GM18520 (cell line): ENCODE results near the gene RFLNA.
"Not testable (repeated sequence)": the region's sequence is repeated elsewhere in the genome, so short reads cannot be mapped to it uniquely, and the experiment has no call there.

Source experiments
- ATAC-seq: cut with Tn5 transposase; IDR thresholded peaks from one replicate; pipeline ENCODE4 v1.9.1; 2021; ENCODE audit not compliant: unreplicated experiment

The RFLNA gene

DNA sequence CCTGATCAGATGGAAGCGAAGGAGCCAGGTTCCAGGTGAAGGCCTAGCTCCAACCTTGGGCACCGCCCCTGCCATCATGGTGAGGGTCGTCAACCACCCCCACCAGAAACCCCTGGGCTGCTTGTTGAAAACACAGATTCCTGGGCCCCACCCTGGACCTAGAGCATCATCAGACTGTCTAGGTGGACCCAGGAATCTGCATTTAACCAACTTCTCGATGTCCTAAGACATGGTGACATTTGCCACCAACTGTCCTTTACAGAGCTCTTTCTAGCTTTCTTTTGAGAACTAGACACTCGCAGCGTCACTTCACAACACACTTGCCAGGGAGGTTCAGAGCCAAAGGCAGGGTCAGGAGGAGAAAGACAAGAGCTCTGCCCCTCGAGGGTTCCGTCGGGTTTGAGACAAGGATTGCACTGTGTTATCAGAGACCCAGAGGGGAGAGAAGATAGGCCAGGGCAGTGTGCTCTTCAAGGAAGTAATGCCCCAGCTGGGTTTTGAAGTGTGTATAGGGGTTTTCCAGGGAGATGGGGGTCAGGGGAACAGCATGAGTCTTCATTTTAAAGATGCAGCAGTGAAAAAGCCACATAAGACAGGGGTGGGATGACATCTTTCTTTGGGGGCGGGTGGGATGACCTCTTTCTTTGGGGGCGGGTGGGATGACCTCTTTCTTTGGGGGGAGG is 24.6 kb downstream of the RFLNA start:
- ATAC-seq = no peak

DNA sequence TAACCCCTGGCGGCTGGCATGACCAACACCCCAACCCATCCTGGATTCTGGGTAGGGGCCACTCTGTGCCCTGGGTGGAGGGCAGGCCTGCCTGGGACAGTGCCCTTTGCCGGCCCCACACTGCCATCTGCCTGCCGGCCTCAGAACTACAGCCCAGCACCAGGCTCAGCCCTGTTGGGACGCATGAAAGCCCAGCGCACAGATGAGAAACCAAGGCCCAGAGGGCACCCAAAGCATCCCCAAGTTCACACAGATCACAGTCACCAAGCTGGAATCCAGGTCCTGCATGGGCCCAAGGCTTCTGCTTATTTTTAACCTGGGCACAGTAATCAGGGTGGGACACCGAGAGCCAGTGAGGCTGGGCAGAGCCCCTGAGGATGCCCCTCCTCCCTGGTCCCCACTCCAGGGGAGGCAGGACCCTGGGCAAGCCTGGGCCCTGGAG is 26.2 kb downstream of the RFLNA start:
- ATAC-seq = no peak

DNA sequence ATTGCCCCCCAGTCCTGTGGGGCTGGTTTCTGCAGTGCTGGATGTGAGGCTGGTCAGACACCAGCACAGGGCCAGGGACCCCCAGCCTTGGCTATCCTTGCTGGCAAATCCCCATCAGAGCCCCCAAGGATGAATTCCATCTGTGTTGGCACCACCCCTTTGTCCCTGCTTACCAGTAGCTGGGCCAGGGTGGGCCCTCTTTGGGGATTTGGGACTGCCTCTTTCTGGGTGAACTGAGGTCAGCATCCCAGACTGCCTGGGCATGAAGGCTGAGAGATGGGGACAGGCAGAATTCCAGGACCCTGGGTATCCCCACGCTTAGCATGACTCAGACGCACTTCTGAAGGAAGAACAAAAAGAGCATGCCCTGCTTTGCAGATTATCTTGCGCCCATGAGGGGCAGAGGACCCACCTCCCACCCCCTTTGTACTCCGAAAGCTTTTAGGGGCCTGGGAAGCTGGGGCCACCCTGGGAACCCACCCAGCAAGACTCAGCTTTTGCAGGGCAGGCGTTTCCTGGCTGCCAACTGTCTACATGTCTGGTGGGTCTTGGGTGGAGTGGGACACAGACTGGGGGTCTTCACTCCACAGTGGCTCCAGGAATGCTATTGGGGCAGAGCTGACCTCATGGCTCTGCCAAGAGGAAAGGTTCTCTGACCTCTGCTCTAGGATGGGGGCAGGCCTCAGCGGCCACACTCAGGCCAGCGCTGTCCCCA is 26.8 kb downstream of the RFLNA start:
- ATAC-seq = no peak

DNA sequence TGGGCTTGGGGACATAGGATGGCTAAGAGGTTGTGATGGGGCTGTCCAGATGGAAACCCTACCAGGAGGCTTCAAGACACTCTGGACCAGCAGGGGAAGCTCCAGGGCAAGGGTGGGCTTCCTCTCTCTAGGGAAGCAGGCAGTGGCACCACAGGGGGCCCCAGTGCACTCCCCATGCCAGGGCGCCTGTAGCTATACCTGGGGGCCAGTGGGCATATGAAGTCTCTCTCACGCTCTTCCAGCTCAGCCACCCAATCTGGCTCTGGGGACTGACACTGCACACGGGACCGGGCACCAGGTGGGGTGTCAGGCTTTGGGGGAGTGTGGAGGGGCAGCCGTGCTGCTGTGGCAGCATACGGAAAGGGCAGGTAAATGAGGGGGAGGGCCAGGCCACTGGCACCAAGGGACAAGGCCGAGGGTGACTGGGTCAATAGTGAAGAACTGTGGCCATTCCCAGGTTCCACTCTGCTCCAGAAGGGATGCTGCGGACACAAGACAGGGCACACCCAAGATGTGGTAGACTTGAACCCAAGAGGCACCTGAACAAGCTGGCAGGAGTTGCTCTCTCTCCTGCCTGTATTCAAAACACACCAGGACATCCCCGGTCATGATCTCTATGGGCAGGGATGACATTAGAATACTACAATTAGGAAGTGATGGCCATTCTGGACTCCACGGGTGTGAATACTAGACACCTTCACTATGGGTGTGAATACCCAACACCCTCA is 27.5 kb downstream of the RFLNA start:
- no peak for ATAC-seq

DNA sequence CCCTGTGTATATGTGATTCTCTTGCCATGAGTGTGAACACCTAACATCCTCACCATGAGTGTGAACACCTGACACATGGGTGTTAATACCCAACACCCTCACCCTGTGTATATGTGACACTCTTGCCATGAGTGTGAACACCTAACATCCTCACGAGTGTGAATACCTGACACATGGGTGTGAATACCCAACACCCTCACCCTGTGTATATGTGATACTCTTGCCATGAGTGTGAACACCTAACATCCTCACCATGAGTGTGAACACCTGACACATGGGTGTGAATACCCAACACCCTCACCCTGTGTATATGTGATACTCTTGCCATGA is 28.1 kb downstream of the RFLNA start:
- not testable (repeated sequence) for ATAC-seq

DNA sequence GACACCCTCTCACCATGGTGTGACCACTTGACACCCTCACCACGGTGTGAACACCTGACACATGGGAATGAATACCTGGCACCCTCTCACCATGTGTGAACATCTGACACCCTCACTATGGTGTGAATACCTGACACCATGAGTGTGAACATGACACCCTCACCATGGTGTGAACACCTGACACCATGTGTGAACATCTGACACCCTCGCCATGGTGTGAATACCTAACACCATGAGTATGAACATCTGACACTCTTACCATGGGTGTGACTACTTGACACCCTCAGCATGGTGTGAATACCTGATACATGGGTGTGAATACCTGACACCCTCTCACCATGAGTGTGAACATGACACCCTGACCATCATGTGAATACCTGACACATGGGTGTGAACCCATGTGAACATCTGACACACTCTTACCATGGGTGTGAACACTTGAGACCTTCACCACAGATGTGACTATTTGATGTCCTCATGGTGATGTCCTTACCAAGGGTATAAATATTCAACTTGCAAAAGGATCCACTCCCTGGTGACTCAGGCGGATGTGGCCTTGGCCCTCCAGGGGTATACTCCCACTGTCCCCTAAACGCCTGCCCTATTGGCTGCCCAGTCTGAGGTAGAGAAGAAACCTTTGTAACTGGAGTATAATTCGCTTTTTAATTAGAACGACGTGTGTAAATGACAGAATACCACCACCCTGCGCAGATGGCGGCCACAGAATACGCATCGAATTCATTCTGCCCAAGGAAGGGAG is 29.1 kb downstream of the RFLNA start:
- no peak for ATAC-seq

DNA sequence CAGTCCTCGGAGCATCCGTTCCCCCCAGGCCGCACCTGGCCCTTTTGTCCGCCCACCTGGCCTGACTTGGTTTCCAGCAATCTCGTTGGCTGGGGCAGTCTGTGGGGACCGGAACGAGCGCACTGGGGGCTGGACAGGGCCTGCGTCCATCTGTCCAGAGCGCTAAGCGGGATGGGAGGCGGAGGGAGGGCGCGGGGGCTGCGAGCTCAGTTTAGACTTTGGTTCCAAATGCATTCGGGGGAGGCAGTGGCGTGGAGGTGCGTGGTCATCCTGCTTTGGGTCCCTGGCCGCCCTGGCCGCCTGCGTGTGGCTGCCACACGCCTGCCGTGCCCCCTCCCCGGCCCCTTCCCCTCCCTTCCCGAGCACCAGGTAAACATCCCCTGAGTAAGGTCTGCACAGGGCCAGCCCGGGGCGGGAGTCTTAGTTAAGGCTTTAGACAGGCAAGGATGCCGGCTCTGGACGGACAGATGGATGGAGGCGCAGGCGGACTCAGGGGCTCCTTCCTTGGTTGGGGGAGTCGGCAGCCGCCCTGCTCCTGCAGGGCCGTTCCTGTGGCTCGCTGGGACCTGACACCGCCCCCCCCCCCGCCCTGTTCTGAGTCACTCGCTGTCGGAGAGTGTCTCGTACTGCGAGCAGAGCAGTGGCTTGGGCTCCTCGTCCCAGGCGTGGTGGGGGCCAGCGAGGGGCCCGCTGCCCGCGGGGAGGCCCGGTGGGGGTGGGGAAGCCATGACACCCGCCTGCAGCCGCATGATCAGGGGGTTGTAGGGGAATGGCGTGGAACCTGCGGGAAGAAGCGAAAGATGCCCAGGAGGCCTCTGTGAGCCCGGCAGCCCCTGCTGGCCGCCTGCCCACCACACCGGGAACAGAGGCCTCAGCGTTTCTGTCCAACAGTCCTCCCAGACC is 30.2 kb downstream of the RFLNA start:
- ATAC-seq = no peak

DNA sequence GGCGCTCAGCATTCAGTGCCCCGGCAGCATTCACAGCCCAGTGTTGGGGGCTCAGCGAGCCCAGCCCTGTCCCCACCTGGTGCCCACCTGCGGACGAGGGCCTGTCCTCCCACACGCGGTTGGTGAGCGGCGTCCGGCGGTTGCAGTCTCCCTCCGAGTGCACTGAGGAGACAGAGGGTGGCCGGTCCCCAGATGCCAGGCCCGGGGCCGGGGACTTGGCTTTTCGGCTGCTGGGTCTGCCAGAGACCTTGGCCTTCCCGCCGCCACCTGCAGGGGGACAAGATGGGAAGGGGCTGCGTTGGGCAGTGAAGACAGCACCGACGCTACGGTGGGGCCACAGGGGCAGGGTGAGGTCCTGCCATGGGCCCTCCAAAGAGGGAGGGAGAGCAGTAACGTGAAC is 31.2 kb downstream of the RFLNA start:
- ATAC-seq = no peak

DNA sequence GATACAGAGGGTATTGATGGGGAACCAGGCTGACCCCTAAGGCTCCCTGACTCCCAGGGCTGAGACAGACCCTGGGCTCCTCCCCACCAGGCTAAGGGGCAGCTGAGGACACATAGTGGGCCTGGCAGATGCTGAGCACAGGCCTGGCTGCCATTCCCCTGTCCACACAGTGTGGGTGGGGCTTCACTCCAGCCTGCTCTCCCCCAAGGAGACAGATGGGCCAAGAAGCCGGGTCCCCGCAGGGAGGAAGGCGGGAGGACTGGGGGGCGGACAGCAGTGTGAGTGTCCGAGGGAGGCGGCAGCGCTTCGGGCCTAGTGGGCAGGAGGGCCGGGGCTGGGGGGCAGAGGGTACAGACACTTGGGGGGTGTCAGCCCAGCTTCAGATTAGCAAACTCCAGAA is 32.0 kb downstream of the RFLNA start:
- ATAC-seq = no peak

DNA sequence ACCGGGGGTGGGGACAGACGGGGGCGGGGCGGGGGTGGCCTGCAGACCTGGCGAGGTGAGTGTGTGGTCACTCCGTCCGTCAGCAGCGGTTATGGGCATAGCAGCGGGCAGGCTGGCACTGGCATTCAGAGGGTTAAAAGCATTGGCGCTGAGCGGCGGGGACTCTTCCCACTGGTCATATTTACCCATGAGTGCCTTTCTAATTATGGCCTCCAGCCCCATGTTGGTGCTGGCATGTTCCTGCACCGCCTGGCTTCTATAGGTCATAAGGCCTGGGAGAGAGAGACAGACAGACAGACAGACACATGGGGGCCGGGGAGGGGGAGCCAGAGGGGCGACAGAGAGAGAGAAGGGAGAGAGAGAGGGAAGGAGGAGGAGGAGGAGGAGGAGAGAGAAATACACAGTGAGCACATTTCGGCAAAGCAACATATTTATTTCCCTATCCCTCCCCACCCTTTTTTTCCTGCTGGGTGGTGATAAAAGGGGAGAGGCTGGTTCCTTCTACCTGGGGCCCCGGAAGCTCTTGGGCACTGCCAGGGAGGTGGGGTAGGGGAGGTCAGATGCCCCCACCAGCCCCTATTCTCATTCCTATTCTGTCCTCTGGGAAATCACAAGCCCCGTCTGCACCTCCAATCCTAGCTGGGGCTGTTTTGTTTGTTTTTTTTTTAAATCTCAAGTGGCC is 32.6 kb downstream of the RFLNA start:
- ATAC-seq = no peak

DNA sequence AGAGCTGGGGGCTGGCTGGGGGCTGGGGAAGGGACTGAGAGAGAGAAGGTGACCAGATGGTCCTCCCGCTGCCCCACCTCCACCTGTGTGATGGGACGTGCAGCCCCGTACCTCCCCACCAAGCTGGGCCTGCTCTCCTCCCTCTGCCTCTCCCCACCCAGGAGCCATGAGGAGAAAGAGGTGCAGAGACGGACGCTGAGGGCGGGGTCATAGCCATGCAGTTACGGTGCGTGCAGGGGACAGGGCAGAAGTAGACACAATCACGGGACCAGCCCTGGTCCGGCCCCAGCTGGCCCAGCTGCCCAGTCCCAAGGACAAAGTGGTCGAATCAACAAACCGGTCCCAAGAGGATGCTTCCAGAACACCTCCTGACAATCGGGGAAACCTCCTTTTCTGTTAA is 33.2 kb downstream of the RFLNA start:
- no peak for ATAC-seq

DNA sequence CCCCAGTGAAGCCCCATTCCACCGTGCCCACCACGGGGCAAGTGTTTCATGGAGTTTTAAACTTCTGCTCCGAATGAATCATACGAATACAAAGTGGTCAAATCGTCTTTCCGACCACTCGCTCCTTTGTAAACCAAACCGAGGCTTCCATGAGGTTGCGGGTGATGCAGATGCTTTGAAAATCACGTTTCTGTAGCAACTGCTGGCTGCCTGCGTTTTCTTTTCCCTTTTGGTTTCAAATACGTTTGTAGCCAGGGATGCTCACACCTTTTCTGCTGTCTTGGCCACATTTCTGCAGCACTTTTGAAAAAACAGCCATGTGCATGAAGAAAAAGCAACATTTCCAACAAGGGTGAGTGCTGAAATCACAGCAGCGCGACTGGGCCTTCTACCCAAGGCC is 33.7 kb downstream of the RFLNA start:
- ATAC-seq = no peak

DNA sequence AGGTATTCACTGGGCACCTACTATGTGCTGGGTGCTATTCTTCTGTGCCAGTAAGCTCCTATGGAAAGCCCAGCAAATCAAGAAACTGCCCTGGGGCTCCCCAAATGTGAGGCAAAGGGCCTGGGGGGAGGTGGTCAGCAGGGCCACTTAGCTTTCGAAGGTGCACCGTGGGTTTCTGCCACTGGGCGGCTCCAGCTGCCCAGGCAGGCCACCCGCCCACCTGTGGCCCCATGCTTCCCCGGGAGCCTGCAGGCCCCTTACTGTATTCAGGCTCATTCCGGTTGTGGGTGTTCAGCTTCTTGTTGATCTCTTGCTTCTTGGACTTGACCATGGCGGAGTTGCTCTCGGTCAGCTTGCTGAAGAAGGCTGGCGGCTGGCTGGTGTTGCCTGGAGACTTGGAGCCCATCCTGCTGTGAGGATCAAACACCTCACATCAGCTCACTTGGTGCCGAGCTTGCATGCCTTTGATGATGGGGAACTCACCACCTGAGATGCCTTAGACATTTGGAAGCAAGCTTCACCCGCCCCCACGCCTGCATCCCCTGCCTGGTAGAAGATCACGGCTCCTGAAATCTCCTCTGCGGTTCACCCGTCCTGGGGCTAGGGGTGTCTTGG is 37.3 kb downstream of the RFLNA start:
- no peak for ATAC-seq

DNA sequence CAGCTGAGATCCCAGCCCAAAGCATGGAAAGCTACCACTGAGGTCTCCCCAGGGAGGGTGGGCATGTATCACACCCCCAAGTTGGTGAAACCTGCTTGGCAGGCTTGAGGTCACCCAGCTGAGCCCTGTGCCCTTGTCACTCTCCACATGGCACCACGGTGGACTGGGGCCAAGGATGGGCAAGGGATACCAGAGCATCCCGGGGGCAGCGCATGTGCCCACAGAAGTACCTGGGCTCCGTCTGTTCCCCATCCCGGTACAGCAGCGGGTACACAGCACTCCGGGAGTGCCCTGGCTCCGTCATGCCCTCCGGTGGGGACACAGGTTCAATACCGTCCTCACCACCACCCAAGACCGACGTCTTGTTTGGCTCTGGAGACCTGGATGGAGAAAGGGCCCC is 38.0 kb downstream of the RFLNA start:
- no peak for ATAC-seq

DNA sequence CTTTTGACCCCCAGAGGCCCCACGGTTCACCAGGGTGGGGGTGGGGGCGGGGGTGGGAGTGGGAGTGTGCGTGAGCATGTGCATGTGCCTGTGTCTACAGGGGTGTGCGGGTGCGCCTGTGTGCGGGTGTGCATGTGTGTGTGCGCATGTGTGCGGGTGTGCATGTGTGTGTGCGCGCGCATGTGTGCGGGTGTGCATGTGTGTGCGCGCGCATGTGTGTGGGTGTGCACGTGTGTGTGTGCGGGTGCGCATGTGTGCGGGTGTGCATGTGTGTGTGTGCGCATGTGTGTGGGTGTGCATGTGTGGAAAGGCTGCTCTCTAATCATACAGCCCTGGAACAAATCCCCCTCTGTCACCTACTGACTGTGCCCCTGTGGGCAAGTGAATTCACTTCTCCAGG is 38.8 kb downstream of the RFLNA start:
- no peak for ATAC-seq

DNA sequence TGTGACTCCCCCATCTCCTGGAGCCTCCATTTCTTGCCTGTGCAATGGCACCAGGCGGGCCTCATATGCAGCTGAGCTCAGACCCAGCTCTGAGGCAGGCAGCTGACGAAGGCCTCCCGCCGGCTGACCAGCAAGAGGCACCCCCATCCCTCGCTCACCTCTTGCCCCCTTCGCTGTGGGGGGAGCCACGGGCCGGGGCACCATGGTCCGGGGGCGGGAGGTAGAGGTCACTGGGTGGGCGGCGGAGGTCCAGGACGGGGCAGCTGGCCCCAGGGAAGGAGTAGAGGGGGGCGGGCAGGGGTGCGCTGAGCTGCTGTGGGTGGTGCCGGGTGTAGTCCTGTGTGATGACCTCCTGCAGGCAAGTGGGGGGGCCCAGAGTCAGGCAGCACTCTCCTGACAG is 39.4 kb downstream of the RFLNA start:
- no peak for ATAC-seq

DNA sequence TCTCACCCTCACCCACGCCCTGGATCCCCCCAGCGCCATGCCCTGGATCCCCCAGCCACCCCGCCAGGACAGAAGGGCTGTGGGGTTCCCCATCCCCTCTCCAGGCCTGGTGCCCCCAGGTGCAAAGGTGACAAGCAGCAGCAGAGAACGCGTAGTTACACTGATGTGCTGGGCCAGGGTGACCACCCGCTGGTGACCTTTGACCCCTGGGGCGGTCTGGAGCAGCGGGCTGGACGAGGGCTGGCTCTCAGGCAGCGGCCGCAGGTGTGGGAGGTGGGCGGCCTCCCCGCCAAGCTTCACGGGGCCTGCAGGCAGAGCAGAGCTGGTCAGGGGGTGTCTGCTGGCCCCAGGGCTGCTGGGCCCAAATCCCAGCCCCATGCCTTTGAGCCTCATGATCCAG is 40.1 kb downstream of the RFLNA start:
- no peak for ATAC-seq

DNA sequence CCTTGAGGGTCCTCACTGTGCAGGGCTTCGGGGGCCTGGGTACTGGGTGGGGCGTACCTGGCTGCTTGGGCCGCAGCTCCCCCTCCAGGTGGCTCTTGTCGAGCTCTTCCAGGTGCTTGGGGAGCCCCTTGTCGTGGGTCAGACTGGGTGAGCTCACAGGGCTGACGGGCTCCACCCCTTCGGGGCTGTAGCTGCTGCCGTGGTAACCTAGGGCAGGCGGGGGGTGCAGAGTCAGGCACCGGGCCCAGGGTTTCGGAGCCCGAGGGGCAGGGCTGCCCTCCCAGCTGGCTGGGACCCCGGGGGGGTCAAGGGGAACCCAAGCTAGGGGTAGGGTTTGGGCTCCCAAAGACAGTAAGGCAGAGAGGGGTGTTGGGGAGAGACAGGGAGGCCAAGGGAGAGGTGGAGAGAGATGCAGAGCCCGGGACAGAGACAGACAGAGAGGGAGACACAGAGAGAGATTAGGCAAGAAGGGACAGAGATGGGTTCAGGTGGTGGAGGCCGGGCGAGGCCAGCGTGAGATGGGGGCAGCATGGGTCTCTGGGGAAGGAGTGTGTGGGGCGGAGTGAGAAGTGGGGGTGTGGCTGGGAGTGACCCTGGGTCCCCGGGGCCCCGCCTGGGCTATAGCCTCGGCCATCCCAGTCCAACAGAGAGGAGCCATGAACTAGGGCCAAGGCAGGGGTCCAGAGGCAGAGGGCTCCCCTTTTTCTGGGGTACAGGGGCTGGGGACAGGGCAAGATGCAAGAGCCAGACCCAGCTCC is 40.7 kb downstream of the RFLNA start:
- no peak for ATAC-seq

DNA sequence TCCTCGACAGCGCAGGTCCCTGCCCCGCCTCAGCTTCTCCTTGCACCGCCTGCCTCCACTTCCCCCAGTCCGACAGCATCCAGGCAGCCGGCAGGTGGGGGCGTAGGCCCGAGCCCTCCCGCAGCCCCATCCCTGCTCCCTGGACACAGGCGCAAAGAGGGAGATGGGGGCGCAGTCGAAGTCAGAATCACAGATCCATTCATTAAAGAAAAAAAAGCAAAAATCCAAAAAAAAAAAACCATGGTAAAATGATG is 41.2 kb downstream of the RFLNA start:
- ATAC-seq = no peak
